NCI-H2196 (cell line): ENCODE data around the gene TRAK1.

Source experiments
- DNase-seq: peaks from one replicate; lab custom pipeline; 2025; ENCODE audit not compliant: unreplicated experiment; lab: John Stamatoyannopoulos, UW

The TRAK1 gene

DNA sequence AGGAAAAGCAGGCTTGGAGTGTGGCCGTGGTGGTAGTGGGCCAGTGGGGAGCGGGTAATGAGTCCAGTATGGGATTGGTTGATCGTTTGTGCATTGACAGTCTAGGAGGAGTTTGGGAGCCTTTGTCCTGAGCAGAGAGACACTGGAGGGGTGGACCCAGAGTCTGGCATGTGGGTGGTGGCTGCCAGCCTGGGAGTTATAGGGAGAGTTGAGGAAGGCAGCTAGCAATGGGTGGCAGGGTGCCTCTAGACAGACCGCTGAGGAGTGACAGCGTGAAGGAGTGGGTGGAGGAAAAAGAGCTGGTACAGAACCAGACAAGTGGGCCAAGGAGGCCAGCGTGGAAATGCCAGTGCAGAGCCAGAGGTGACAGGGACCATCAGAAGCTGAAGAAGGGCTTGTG lies 176.7 kb downstream of the TRAK1 start:
- DNase-seq = no peak

DNA sequence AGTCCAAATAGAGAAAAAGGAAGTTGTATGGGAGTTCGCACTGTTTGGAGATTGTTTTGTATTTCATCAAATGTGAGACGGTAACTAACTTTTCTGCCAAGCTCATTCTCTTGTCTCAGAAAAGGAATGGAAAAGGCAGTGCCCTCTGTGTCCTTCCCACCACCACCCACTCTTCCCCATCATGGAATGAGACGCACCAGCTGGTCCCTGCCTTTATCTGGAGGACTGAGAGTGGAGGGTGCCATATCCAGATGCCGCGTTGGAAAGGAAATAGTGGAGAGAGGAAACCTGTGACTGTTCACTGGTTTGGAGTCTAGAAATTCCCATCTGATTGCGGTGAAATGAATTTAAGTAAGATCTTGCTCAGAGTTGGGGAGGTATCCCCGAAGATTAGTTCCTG lies 178.5 kb downstream of the TRAK1 start:
- no peak for DNase-seq

DNA sequence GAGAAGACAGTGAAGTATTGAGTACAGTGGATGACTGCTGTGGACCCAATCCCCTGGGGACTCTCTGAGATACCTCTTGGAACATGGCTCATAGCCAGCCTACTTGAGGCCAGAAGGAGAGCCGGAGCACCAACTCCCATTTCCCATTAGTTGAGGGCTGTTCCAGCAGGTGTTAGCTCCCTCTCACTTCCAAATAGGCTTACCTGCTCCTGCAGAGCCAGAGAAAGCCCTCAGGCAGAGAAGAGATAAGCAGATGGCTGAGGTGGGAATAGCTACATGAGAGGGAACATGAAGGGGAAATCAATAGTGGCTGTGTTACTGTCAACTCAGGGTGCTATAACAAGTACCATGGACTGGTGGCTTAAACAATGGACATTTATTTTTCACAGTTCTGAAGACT lies 179.4 kb downstream of the TRAK1 start:
- no peak for DNase-seq

DNA sequence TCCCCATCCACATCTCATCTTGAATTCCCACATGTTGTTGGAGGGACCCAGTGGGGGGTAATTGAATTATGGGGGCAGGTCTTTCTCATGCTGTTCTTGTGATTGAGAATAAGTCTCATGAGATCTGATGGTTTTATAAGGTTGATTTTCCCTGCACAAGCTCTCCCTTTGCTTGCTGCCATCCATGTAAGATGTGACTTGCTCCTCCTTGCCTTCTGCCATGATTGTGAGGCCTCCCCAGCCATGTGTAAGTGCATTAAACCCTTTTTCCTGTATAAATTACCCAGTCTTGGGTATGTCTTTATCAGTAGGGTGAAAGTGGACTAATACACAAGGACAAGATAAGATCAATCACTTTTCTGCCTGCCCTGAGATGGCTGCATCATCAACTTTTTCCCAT lies 180.6 kb downstream of the TRAK1 start:
- no peak for DNase-seq

DNA sequence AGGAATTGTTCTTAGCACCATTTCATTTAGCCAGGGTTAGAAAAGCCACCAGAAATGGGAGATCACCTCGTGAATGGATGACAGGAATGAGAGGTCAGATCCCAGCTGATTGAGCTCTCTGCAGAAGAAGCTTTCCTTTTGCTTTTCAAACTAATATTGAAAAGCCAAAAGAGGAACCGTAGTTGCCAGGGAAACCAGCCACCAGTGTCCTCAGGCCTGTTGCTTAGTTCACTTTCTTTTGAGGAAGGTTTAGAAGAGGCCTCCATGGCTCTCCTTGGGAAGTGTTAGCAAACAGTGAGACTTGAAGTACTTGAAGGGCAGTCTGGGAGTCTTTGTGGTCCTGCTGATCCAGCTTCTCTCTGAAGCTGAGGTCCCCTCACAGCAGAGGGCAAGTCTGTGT lies 182.2 kb downstream of the TRAK1 start:
- DNase-seq = no peak

DNA sequence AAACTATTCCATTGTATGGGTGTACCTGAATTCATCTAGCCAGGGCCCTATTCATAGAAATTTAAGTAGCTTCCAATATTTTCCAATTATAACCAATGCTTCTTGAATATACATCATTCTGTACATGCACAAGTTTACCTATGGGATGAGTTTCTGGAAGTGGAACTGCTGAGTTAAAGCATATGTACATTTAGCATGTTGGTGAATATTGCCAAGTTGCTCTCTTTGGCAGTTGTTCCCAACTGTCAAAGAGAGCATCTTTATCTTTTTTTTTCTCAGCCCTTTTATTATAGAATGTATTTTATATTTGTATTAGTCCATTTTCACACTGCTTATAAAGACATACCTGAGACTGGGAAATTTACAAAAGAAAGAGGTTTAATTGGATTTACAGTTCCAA lies 183.1 kb downstream of the TRAK1 start:
- DNase-seq = no peak

DNA sequence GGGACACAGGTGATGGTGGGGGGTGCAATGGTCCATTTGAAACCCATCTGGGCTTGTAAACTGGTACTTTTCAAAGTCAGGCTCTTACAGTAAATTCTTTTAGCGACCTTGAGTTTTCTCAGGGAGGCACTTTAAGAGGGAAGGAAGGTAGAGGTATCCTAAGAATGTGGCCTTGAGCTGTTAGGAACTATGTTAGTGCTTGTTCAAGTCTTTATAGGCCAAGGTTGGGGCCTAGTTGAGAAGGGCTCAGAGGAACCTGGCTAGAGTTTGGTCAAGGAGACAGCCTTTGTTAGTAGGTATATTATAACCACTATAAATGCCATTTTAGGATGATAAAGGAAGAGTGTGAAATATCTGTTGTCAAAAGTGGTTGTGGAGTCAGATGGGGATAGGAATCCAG lies 184.1 kb downstream of the TRAK1 start:
- no peak for DNase-seq
